ENCODE measurements around the gene HLA-G. TPM values are rescaled to one million over a fixed set of nuclear protein-coding genes. Genes with fewer than 3 reads are reported as not detected.
A peak's percentile ranks its signal among the peaks of the same experiment; 100 is the strongest.

HLA-G gene
- total and polyA plus RNA-seq, 7 experiments from 2014 or later = 0.32 to 2.7 (median 0.94) TPM; not detected in 1

GRCh38 chr6:29800254-29800653 is 27.4 kb upstream of the HLA-G start:
- ATAC-seq (no peak), DNase-seq (no peak)
- intact Hi-C loops (cut with micrococcal nuclease) = no loop called here
- no peak overlapping the region for H3K27ac Mint-ChIP-seq
- Histone ChIP-seq H3K27me3 (ENCODE audit: control insufficient read depth in 2 of 2, insufficient read depth in 2 of 2, low read length in 2 of 2) (no peaks in the 10 kb centered on the region), H3K9me3 (ENCODE audit: control insufficient read depth in 2 of 3, low read length in 3 of 3) (no peaks in the 10 kb centered on the region), H3K36me3 (ENCODE audit: control insufficient read depth in 2 of 3, insufficient read depth in 3 of 3, low read length in 3 of 3) (no peaks in the 10 kb centered on the region), H3K4me3 (ENCODE audit: low read length) (no peak overlapping the region), H3K27ac (ENCODE audit: low read depth, low read length) (no peak overlapping the region), H3K4me1 (ENCODE audit: control insufficient read depth in 2 of 2, insufficient read depth in 2 of 2, low read length in 2 of 2) (no peaks in the 10 kb centered on the region)
- H3K4me1 Mint-ChIP-seq = peaks cover 0 to 3% (median 0%) of the 10 kb centered on the region in 7 donors
- H3K36me3 Mint-ChIP-seq = peaks cover 0 to 3% (median 0%) of the 10 kb centered on the region in 5 donors
- peaks cover 0 to 1% (median 0%) of the 10 kb centered on the region in 11 donors for H3K9me3 Mint-ChIP-seq
- no peak overlapping the region for H3K4me3 Mint-ChIP-seq
- peaks cover 15 to 35% (median 18%) of the 10 kb centered on the region in 5 donors for H3K27me3 Mint-ChIP-seq
- CTCF ChIA-PET = no interaction called here
- POLR2A ChIA-PET = no interaction called here

- Mint-ChIP-seq H3K36me3 (no peaks in the 10 kb centered on the region), H3K4me3 (no peak overlapping the region), H3K27ac (no peak overlapping the region), H3K27me3 (peaks cover 5 to 46% (median 18%) of the 10 kb centered on the region in 5 donors), H3K4me1 (peaks cover 0 to 3% (median 0%) of the 10 kb centered on the region in 7 donors), H3K9me3 (peaks cover 0 to 1% (median 0%) of the 10 kb centered on the region in 11 donors)
- no peak for DNase-seq
- no peak overlapping the region for H3K27ac ChIP-seq (ENCODE audit: low read depth, low read length)
- H3K36me3 ChIP-seq (ENCODE audit: control insufficient read depth in 2 of 3, insufficient read depth in 3 of 3, low read length in 3 of 3) = no peaks in the 10 kb centered on the region
- no peaks in the 10 kb centered on the region for H3K27me3 ChIP-seq (ENCODE audit: control insufficient read depth in 2 of 2, insufficient read depth in 2 of 2, low read length in 2 of 2)
- H3K4me3 ChIP-seq (ENCODE audit: low read length) = no peak overlapping the region
- POLR2A ChIA-PET = interaction anchor here (1.0 kb wide), 1 partner anchor 12 kb away, joined by 3 read pairs; no protein-coding TSS in a partner anchor
- no peak for ATAC-seq
- CTCF ChIA-PET = no interaction called here
- intact Hi-C loops (cut with micrococcal nuclease) = no loop called here
- no peaks in the 10 kb centered on the region for H3K4me1 ChIP-seq (ENCODE audit: control insufficient read depth in 2 of 2, insufficient read depth in 2 of 2, low read length in 2 of 2)
- H3K9me3 ChIP-seq (ENCODE audit: control insufficient read depth in 2 of 3, low read length in 3 of 3) = no peaks in the 10 kb centered on the region
Observed at GRCh38 chr6:29806387-29806786, 21.2 kb upstream of the HLA-G start.

- Mint-ChIP-seq H3K4me3 (no peak overlapping the region), H3K9me3 (no peaks in the 10 kb centered on the region), H3K27me3 (peaks cover 10 to 44% (median 18%) of the 10 kb centered on the region in 5 donors), H3K4me1 (peaks cover 0 to 3% (median 0%) of the 10 kb centered on the region in 7 donors), H3K27ac (no peak overlapping the region), H3K36me3 (no peaks in the 10 kb centered on the region)
- ATAC-seq = no peak
- Histone ChIP-seq H3K27ac (ENCODE audit: low read depth, low read length) (no peak overlapping the region), H3K9me3 (ENCODE audit: control insufficient read depth in 2 of 3, low read length in 3 of 3) (no peaks in the 10 kb centered on the region), H3K27me3 (ENCODE audit: control insufficient read depth in 2 of 2, insufficient read depth in 2 of 2, low read length in 2 of 2) (no peaks in the 10 kb centered on the region), H3K4me3 (ENCODE audit: low read length) (no peak overlapping the region), H3K36me3 (ENCODE audit: control insufficient read depth in 2 of 3, insufficient read depth in 3 of 3, low read length in 3 of 3) (no peaks in the 10 kb centered on the region), H3K4me1 (ENCODE audit: control insufficient read depth in 2 of 2, insufficient read depth in 2 of 2, low read length in 2 of 2) (no peaks in the 10 kb centered on the region)
- DNase-seq = no peak
- intact Hi-C loops (cut with micrococcal nuclease) = loop anchor here in 1 of 2 donors (2.0 kb wide), 1 partner anchor 16 kb away; no protein-coding TSS in a partner anchor
- ChIA-PET CTCF (no interaction called here), POLR2A (interaction anchor here (0.6 kb wide), 1 partner anchor 127 kb away, joined by 8 read pairs; no protein-coding TSS in a partner anchor)
Observed at GRCh38 chr6:29809249-29809648, 18.4 kb upstream of the HLA-G start.

GRCh38 chr6:29810371-29810770 is 17.3 kb upstream of the HLA-G start:
- Mint-ChIP-seq H3K27ac (no peak overlapping the region), H3K27me3 (peaks cover 12 to 42% (median 16%) of the 10 kb centered on the region in 5 donors)
- POLR2A ChIA-PET = no interaction called here

GRCh38 chr6:29811377-29811776 is 16.2 kb upstream of the HLA-G start:
- Mint-ChIP-seq H3K27ac (no peak overlapping the region), H3K9me3 (no peaks in the 10 kb centered on the region), H3K27me3 (peaks cover 9 to 39% (median 12%) of the 10 kb centered on the region in 5 donors), H3K4me3 (no peak overlapping the region), H3K4me1 (peaks cover 0 to 4% (median 0%) of the 10 kb centered on the region in 7 donors), H3K36me3 (no peaks in the 10 kb centered on the region)
- ChIA-PET CTCF (no interaction called here), POLR2A (interaction anchor here (0.7 kb wide), 1 partner anchor 174 kb away, joined by 3 read pairs; no protein-coding TSS in a partner anchor)
- ATAC-seq (no peak), DNase-seq (no peak)
- no peak overlapping the region for H3K4me3 ChIP-seq (ENCODE audit: low read length)
- intact Hi-C loops (cut with micrococcal nuclease) = no loop called here
- H3K9me3 ChIP-seq (ENCODE audit: control insufficient read depth in 2 of 3, low read length in 3 of 3) = no peaks in the 10 kb centered on the region
- no peaks in the 10 kb centered on the region for H3K36me3 ChIP-seq (ENCODE audit: control insufficient read depth in 2 of 3, insufficient read depth in 3 of 3, low read length in 3 of 3)
- H3K27ac ChIP-seq (ENCODE audit: low read depth, low read length) = no peak overlapping the region
- no peaks in the 10 kb centered on the region for H3K4me1 ChIP-seq (ENCODE audit: control insufficient read depth in 2 of 2, insufficient read depth in 2 of 2, low read length in 2 of 2)
- no peaks in the 10 kb centered on the region for H3K27me3 ChIP-seq (ENCODE audit: control insufficient read depth in 2 of 2, insufficient read depth in 2 of 2, low read length in 2 of 2)

More at GRCh38 chr6:29810371-29810770, 17.3 kb upstream of the HLA-G start:
- ATAC-seq (no peak), DNase-seq (no peak)
- Mint-ChIP-seq H3K36me3 (no peaks in the 10 kb centered on the region), H3K4me1 (peaks cover 0 to 3% (median 0%) of the 10 kb centered on the region in 7 donors), H3K9me3 (no peaks in the 10 kb centered on the region), H3K4me3 (no peak overlapping the region)
- Histone ChIP-seq H3K4me1 (ENCODE audit: control insufficient read depth in 2 of 2, insufficient read depth in 2 of 2, low read length in 2 of 2) (no peaks in the 10 kb centered on the region), H3K27me3 (ENCODE audit: control insufficient read depth in 2 of 2, insufficient read depth in 2 of 2, low read length in 2 of 2) (no peaks in the 10 kb centered on the region), H3K36me3 (ENCODE audit: control insufficient read depth in 2 of 3, insufficient read depth in 3 of 3, low read length in 3 of 3) (no peaks in the 10 kb centered on the region), H3K9me3 (ENCODE audit: control insufficient read depth in 2 of 3, low read length in 3 of 3) (no peaks in the 10 kb centered on the region), H3K27ac (ENCODE audit: low read depth, low read length) (no peak overlapping the region), H3K4me3 (ENCODE audit: low read length) (no peak overlapping the region)
- intact Hi-C loops (cut with micrococcal nuclease) = no loop called here
- CTCF ChIA-PET = no interaction called here

GRCh38 chr6:29813066-29813465 is 14.6 kb upstream of the HLA-G start:
- Mint-ChIP-seq H3K36me3 (no peaks in the 10 kb centered on the region), H3K27ac (no peak overlapping the region), H3K27me3 (peaks cover 0 to 30% (median 7%) of the 10 kb centered on the region in 5 donors), H3K9me3 (peaks cover 0 to 1% (median 0%) of the 10 kb centered on the region in 11 donors), H3K4me1 (peaks cover 0 to 5% (median 0%) of the 10 kb centered on the region in 7 donors), H3K4me3 (no peak overlapping the region)
- H3K27me3 ChIP-seq (ENCODE audit: control insufficient read depth in 2 of 2, insufficient read depth in 2 of 2, low read length in 2 of 2) = no peaks in the 10 kb centered on the region
- ATAC-seq (no peak), DNase-seq (no peak)
- H3K9me3 ChIP-seq (ENCODE audit: control insufficient read depth in 2 of 3, low read length in 3 of 3) = no peaks in the 10 kb centered on the region
- H3K4me3 ChIP-seq (ENCODE audit: low read length) = no peak overlapping the region
- H3K4me1 ChIP-seq (ENCODE audit: control insufficient read depth in 2 of 2, insufficient read depth in 2 of 2, low read length in 2 of 2) = no peaks in the 10 kb centered on the region
- intact Hi-C loops (cut with micrococcal nuclease) = no loop called here
- ChIA-PET POLR2A (no interaction called here), CTCF (interaction anchor here (0.7 kb wide), 1 partner anchor 179 kb away, joined by 3 read pairs; no protein-coding TSS in a partner anchor)
- H3K27ac ChIP-seq (ENCODE audit: low read depth, low read length) = no peak overlapping the region
- no peaks in the 10 kb centered on the region for H3K36me3 ChIP-seq (ENCODE audit: control insufficient read depth in 2 of 3, insufficient read depth in 3 of 3, low read length in 3 of 3)

- Histone ChIP-seq H3K27me3 (ENCODE audit: control insufficient read depth in 2 of 2, insufficient read depth in 2 of 2, low read length in 2 of 2) (no peaks in the 10 kb centered on the region), H3K9me3 (ENCODE audit: control insufficient read depth in 2 of 3, low read length in 3 of 3) (no peaks in the 10 kb centered on the region), H3K27ac (ENCODE audit: low read depth, low read length) (no peak overlapping the region), H3K4me3 (ENCODE audit: low read length) (no peak overlapping the region), H3K36me3 (ENCODE audit: control insufficient read depth in 2 of 3, insufficient read depth in 3 of 3, low read length in 3 of 3) (no peaks in the 10 kb centered on the region), H3K4me1 (ENCODE audit: control insufficient read depth in 2 of 2, insufficient read depth in 2 of 2, low read length in 2 of 2) (no peaks in the 10 kb centered on the region)
- Mint-ChIP-seq H3K27me3 (peaks cover 6 to 29% (median 13%) of the 10 kb centered on the region in 5 donors), H3K4me3 (no peak overlapping the region), H3K27ac (no peak overlapping the region), H3K4me1 (peaks cover 0 to 5% (median 0%) of the 10 kb centered on the region in 7 donors), H3K36me3 (no peaks in the 10 kb centered on the region), H3K9me3 (peaks cover 0 to 1% (median 0%) of the 10 kb centered on the region in 11 donors)
- DNase-seq (no peak), ATAC-seq (peak; percentile 36)
- intact Hi-C loops (cut with micrococcal nuclease) = no loop called here
- POLR2A ChIA-PET = no interaction called here
- CTCF ChIA-PET = interaction anchor here (0.7 kb wide), 1 partner anchor 180 kb away, joined by 3 read pairs; no protein-coding TSS in a partner anchor
Observed at GRCh38 chr6:29813809-29814208, 13.8 kb upstream of the HLA-G start.
